Adipocyte (in vitro differentiated cells): ENCODE results near the gene SLC18A3.

Source experiments
- DNase-seq: peaks from one replicate; pipeline ENCODE4 v3.0.0-alpha.2; 2015; ENCODE audit warnings: low read depth
- H3K27me3 ChIP-seq: replicated peaks from 2 replicates; pipeline ENCODE4 v1.7.0; 2013; ENCODE audit warnings: mild to moderate bottlenecking, low read length, moderate library complexity; ENCODE audit not compliant: control insufficient read depth, insufficient read depth
- H3K36me3 ChIP-seq: 2 replicates; pipeline ENCODE4 v1.7.0; 2013; ENCODE audit warnings: low read length, mild to moderate bottlenecking, moderate library complexity; ENCODE audit not compliant: control insufficient read depth, insufficient read depth, severe bottlenecking
- H3K4me1 ChIP-seq: 2 replicates; pipeline ENCODE4 v1.7.0; 2013; ENCODE audit warnings: mild to moderate bottlenecking, low read length, moderate library complexity; ENCODE audit not compliant: control insufficient read depth, insufficient read depth
- H3K4me3 ChIP-seq: 2 replicates; pipeline ENCODE4 v1.7.0; 2013; ENCODE audit warnings: mild to moderate bottlenecking, low read length, moderate library complexity
- H3K9ac ChIP-seq: 2 replicates; pipeline ENCODE4 v1.7.0; 2013; ENCODE audit warnings: mild to moderate bottlenecking, low read length, moderate library complexity
- H3K9me3 ChIP-seq: 2 replicates; pipeline ENCODE4 v1.7.0; 2013; ENCODE audit warnings: mild to moderate bottlenecking, low read length, moderate library complexity; ENCODE audit not compliant: control insufficient read depth

SLC18A3 gene

DNA sequence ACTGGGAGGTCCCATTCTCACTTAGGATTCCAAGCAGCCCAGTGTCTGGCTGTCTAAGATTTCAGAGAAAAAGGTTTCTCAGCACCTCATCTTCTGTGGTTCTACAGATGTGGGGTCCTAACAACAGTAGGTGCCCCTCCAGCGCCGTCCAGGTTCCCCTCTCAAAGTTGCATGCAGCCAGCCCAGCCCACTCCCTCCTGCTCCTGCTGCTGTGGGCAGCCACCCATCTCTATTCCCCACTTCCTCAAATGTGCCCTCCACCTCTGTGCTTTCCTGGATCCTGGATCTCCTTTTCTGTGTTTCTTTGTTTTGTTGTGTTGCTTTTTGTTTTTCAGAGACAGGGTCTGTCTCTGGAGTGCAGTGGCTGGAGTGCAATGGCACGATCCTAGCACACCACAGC, 13.3 kb upstream of the SLC18A3 start:
- Histone ChIP-seq H3K4me1 (no peaks in the 10 kb centered on the region), H3K9ac (no peak overlapping the region), H3K27me3 (peaks cover 15% of the 10 kb centered on the region), H3K36me3 (no peaks in the 10 kb centered on the region), H3K9me3 (no peaks in the 10 kb centered on the region), H3K4me3 (no peak overlapping the region)
- DNase-seq: no peak

DNA sequence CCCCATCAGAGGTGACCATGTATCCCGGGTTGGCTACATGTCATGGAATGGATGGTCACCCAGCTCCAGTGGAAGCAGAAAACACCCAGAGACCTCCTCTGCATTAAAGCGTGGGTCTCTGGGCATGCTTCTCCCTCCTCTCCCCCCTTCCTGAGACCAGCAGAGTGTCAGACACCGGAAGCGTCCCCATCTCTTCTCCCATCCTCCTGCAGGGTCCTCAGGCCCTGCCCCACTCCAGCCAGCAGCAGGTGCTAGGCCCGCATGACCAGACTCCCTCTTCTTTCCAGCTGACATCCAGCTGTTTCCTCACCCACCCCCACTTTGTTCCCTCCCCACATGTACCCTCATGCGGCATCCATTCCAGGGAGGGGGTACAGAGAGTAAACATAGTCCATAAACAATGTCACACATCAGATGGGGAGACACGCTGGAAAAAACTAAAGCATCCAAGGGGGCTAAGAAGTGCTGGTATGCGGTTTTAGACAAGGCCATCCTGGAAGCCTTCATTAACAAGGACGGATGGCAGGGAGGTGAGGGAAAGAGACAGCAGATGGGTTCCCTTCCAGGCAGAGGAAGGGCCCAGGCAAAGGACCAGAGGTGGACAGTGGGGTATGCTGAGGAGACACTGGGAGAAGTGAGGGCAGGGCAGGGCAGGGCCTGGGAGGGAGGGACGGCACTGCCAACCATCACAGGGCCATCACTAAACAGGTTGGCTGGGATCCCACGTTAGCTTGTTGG, 12.5 kb upstream of the SLC18A3 start:
- Histone ChIP-seq H3K36me3 (no peaks in the 10 kb centered on the region), H3K4me3 (no peak overlapping the region)
- DNase-seq: no peak

GRCh38 chr10:49598164-49598856, 11.8 kb upstream of the SLC18A3 start:
- Histone ChIP-seq H3K9ac (no peak overlapping the region), H3K4me3 (no peak overlapping the region), H3K4me1 (no peaks in the 10 kb centered on the region), H3K27me3 (peaks cover 20% of the 10 kb centered on the region), H3K36me3 (no peaks in the 10 kb centered on the region), H3K9me3 (no peaks in the 10 kb centered on the region)
- no peak for DNase-seq

More for the DNA sequence above, 12.5 kb upstream of the SLC18A3 start:
- H3K27me3 ChIP-seq: peaks cover 15% of the 10 kb centered on the region
- H3K9me3 ChIP-seq: no peaks in the 10 kb centered on the region
- no peak overlapping the region for H3K9ac ChIP-seq
- no peaks in the 10 kb centered on the region for H3K4me1 ChIP-seq

- Histone ChIP-seq H3K27me3 (peaks cover 20% of the 10 kb centered on the region), H3K36me3 (no peaks in the 10 kb centered on the region), H3K4me1 (no peaks in the 10 kb centered on the region), H3K9ac (no peak overlapping the region), H3K4me3 (no peak overlapping the region), H3K9me3 (no peaks in the 10 kb centered on the region)
- no peak for DNase-seq
Measured at GRCh38 chr10:49598986-49599385, 11.1 kb upstream of the SLC18A3 start.

GRCh38 chr10:49599546-49599945, 10.6 kb upstream of the SLC18A3 start:
- Histone ChIP-seq H3K9me3 (no peaks in the 10 kb centered on the region), H3K36me3 (no peaks in the 10 kb centered on the region), H3K9ac (no peak overlapping the region), H3K27me3 (peaks cover 20% of the 10 kb centered on the region), H3K4me3 (no peak overlapping the region), H3K4me1 (no peaks in the 10 kb centered on the region)
- DNase-seq: no peak

GRCh38 chr10:49600046-49600445, 10.1 kb upstream of the SLC18A3 start:
- no peaks in the 10 kb centered on the region for H3K9me3 ChIP-seq
- no peak overlapping the region for H3K4me3 ChIP-seq
- H3K27me3 ChIP-seq: peaks cover 23% of the 10 kb centered on the region
- H3K36me3 ChIP-seq: no peaks in the 10 kb centered on the region
- no peaks in the 10 kb centered on the region for H3K4me1 ChIP-seq
- H3K9ac ChIP-seq: no peak overlapping the region
- DNase-seq: no peak

GRCh38 chr10:49600781-49601400, 9.2 kb upstream of the SLC18A3 start:
- no peaks in the 10 kb centered on the region for H3K36me3 ChIP-seq
- DNase-seq: no peak
- H3K4me1 ChIP-seq: no peaks in the 10 kb centered on the region
- no peak overlapping the region for H3K9ac ChIP-seq
- H3K9me3 ChIP-seq: no peaks in the 10 kb centered on the region
- peaks cover 20% of the 10 kb centered on the region for H3K27me3 ChIP-seq
- no peak overlapping the region for H3K4me3 ChIP-seq

- Histone ChIP-seq H3K4me1 (no peaks in the 10 kb centered on the region), H3K9ac (no peak overlapping the region), H3K27me3 (peaks cover 19% of the 10 kb centered on the region), H3K36me3 (no peaks in the 10 kb centered on the region), H3K9me3 (no peaks in the 10 kb centered on the region), H3K4me3 (no peak overlapping the region)
- no peak for DNase-seq
Measured at GRCh38 chr10:49601857-49602256, 8.3 kb upstream of the SLC18A3 start.

- H3K27me3 ChIP-seq: peaks cover 22% of the 10 kb centered on the region
- no peaks in the 10 kb centered on the region for H3K4me1 ChIP-seq
- DNase-seq: no peak
- H3K36me3 ChIP-seq: no peaks in the 10 kb centered on the region
- no peak overlapping the region for H3K9ac ChIP-seq
- H3K9me3 ChIP-seq: no peaks in the 10 kb centered on the region
- no peak overlapping the region for H3K4me3 ChIP-seq
Measured at GRCh38 chr10:49602380-49603023, 7.6 kb upstream of the SLC18A3 start.

- no peak overlapping the region for H3K4me3 ChIP-seq
- H3K4me1 ChIP-seq: no peaks in the 10 kb centered on the region
- no peaks in the 10 kb centered on the region for H3K9me3 ChIP-seq
- H3K9ac ChIP-seq: no peak overlapping the region
- H3K36me3 ChIP-seq: no peaks in the 10 kb centered on the region
- peaks cover 34% of the 10 kb centered on the region for H3K27me3 ChIP-seq
- no peak for DNase-seq
Measured at GRCh38 chr10:49605216-49605938, 4.7 kb upstream of the SLC18A3 start.
